ENCODE data around the gene GABRR3.

Gene GABRR3

GRCh38 chr3:97942801-97943546 lies 92.1 kb downstream of the GABRR3 start:
- no peak overlapping the region for H3K4me3 ChIP-seq
- H3K27ac ChIP-seq: no peak overlapping the region
- H3K27me3 ChIP-seq: no peaks in the 10 kb centered on the region
- H3K36me3 ChIP-seq: peaks cover 31 to 69% (median 55%) of the 10 kb centered on the region in 3 donors
- DNase-seq: no peak
- H3K9me3 ChIP-seq: no peaks in the 10 kb centered on the region
- TF ChIP-seq CTCF (IDR thresholded peaks at IDR 0.05): no peak
- intact Hi-C loops (cut with DNase I; ENCODE audit: low total_unique reads): no loop called here
- H3K4me1 ChIP-seq: peaks cover 0 to 3% (median 0%) of the 10 kb centered on the region in 4 donors

DNA sequence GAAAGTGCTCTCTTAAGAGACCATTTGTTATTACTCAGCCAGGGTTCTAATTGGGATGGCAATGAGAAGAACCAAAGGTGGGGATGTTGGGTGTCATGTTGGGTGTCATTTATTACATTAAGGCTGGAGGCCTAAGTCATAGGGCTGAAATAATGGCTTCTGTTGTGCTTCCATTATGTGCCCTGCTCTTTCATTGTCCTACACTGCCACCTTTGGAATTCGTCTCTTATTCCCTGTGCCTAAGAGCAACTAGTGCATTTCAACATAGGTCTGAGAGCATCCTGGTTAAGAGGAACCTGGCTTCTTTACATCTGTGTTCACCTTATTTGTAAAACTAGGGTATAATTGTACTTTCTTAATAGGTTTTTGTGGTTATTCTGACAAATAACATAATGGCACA lies 95.1 kb downstream of the GABRR3 start:
- H3K27ac ChIP-seq: no peak overlapping the region
- no peak for DNase-seq
- H3K36me3 ChIP-seq: peaks cover 15 to 69% (median 38%) of the 10 kb centered on the region in 3 donors
- H3K9me3 ChIP-seq: no peaks in the 10 kb centered on the region
- TF ChIP-seq CTCF (IDR thresholded peaks at IDR 0.05): no peak
- intact Hi-C loops (cut with DNase I; ENCODE audit: low total_unique reads): no loop called here
- no peak overlapping the region for H3K4me3 ChIP-seq
- H3K4me1 ChIP-seq: peaks cover 0 to 3% (median 0%) of the 10 kb centered on the region in 4 donors
- no peaks in the 10 kb centered on the region for H3K27me3 ChIP-seq

DNA sequence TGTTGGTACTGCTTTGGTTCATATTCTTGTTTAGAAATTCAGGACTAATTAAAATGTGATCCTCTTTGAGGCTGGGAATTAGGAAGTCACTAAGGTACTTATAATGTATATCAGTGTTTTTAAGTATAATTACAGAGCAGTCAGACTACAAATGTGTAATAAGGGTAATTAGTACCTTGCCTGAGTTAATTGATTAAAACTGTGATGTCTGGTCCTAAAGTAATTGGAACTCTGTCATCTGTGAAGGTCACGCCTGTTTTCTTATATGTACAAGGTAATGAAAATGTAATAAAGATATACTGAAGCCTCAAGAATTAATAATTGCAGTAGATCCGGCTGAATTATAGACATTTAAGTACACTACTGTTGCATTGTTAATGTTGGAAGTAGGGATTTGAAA lies 95.7 kb downstream of the GABRR3 start:
- Histone ChIP-seq H3K36me3 (peaks cover 16 to 67% (median 38%) of the 10 kb centered on the region in 3 donors), H3K27ac (no peak overlapping the region)

GRCh38 chr3:97938444-97938843 lies 96.7 kb downstream of the GABRR3 start:
- intact Hi-C loops (cut with DNase I; ENCODE audit: low total_unique reads): no loop called here

More for the DNA sequence above, 95.7 kb downstream of the GABRR3 start:
- no peaks in the 10 kb centered on the region for H3K9me3 ChIP-seq
- intact Hi-C loops (cut with DNase I; ENCODE audit: low total_unique reads): no loop called here
- no peak for DNase-seq
- H3K4me3 ChIP-seq: no peak overlapping the region
- H3K27me3 ChIP-seq: no peaks in the 10 kb centered on the region
- H3K4me1 ChIP-seq: peaks cover 0 to 3% (median 0%) of the 10 kb centered on the region in 4 donors
- TF ChIP-seq CTCF (IDR thresholded peaks at IDR 0.05): no peak

GRCh38 chr3:97937205-97937604 lies 97.9 kb downstream of the GABRR3 start:
- H3K36me3 ChIP-seq: peaks cover 27 to 70% (median 34%) of the 10 kb centered on the region in 3 donors
- no peak for DNase-seq
- intact Hi-C loops (cut with DNase I; ENCODE audit: low total_unique reads): no loop called here

More at GRCh38 chr3:97938444-97938843, 96.7 kb downstream of the GABRR3 start:
- H3K27ac ChIP-seq: no peak overlapping the region
- H3K27me3 ChIP-seq: no peaks in the 10 kb centered on the region
- DNase-seq: no peak
- TF ChIP-seq CTCF (IDR thresholded peaks at IDR 0.05): no peak
- H3K4me1 ChIP-seq: peaks cover 0 to 3% (median 0%) of the 10 kb centered on the region in 4 donors
- no peak overlapping the region for H3K4me3 ChIP-seq
- peaks cover 23 to 67% (median 41%) of the 10 kb centered on the region in 3 donors for H3K36me3 ChIP-seq
- H3K9me3 ChIP-seq: no peaks in the 10 kb centered on the region

More at GRCh38 chr3:97937205-97937604, 97.9 kb downstream of the GABRR3 start:
- Histone ChIP-seq H3K27ac (no peak overlapping the region), H3K4me1 (peaks cover 0 to 3% (median 0%) of the 10 kb centered on the region in 4 donors), H3K4me3 (no peak overlapping the region), H3K9me3 (no peaks in the 10 kb centered on the region), H3K27me3 (no peaks in the 10 kb centered on the region)
- no peak for TF ChIP-seq CTCF (IDR thresholded peaks at IDR 0.05)

All from tibial artery (tissue), 4 donors.